Right atrium auricular region (tissue), 2 donors: ENCODE measurements around the gene SYCP2. TPM values are rescaled to one million over a fixed set of nuclear protein-coding genes. Genes with fewer than 3 reads are reported as not detected.

ENCODE experiments used
- DNase-seq: peaks from one replicate; pipeline ENCODE4 v3.0.0-alpha.2; 2019; ENCODE audit warnings: low spot score
- H3K27ac ChIP-seq, 2 donors: fragments of 200-600 bp; sonication (generic); 1 replicate in 1 of 2; 2 replicates in 1 of 2; pipeline ENCODE4 v1.5.1; 2016 to 2019
- H3K27me3 ChIP-seq, 2 donors: fragments of 200-600 bp; sonication (generic); one replicate each; pipeline versions ENCODE4 v1.5.1 to v1.6.0; 2017 to 2019
- H3K36me3 ChIP-seq: fragments of 200-600 bp; sonication (generic); one replicate; pipeline ENCODE4 v1.5.1; 2016
- H3K4me1 ChIP-seq, 2 donors: fragments of 200-600 bp; sonication (generic); one replicate each; pipeline versions ENCODE4 v1.5.1 to v1.6.0; 2017 to 2019
- H3K4me3 ChIP-seq, 2 donors: fragments of 200-600 bp; sonication (generic); 1 replicate in 1 of 2; 2 replicates in 1 of 2; pipeline ENCODE4 v1.5.1; 2017 to 2019; ENCODE audit warnings: mild to moderate bottlenecking in 1 of 2, moderate library complexity in 1 of 2
- H3K9me3 ChIP-seq, 2 donors: fragments of 200-600 bp; sonication (generic); one replicate each; pipeline ENCODE4 v1.5.1; 2019
- CTCF ChIP-seq, 2 donors: fragments of 200-600 bp; sonication (generic); IDR thresholded peaks; one replicate each; pipeline ENCODE4 v1.5.1; 2019; ENCODE audit warnings: antibody characterized with exemption in 2 of 2
- total RNA-seq, 2 donors: library from RNA; depleted of rRNA; stranded (reverse); fragments of >200 nt; gene quantifications; one replicate each; pipeline ENCODE4 v1.1.0, GENCODE V29; 2016

SYCP2 gene
- total RNA-seq, 2 donors from 2014 or later = 0.56 to 0.79 TPM

- no peak for DNase-seq
- Histone ChIP-seq H3K4me3 (no peak overlapping the region), H3K27ac (peak overlapping the region; percentile 64 to 66), H3K27me3 (no peaks in the 10 kb centered on the region), H3K4me1 (peaks cover 0 to 24% of the 10 kb centered on the region in 2 donors), H3K9me3 (no peaks in the 10 kb centered on the region), H3K36me3 (no peaks in the 10 kb centered on the region)
- no peak for TF ChIP-seq CTCF (IDR thresholded peaks at IDR 0.05)
Measured at GRCh38 chr20:59839400-59839799, 94.0 kb downstream of the SYCP2 start.

GRCh38 chr20:59837623-59838394 is 95.6 kb downstream of the SYCP2 start:
- H3K27ac ChIP-seq = no peak overlapping the region
- no peaks in the 10 kb centered on the region for H3K36me3 ChIP-seq
- peak overlapping the region in 1 of 2 donors; percentile 44 for H3K4me3 ChIP-seq
- no peaks in the 10 kb centered on the region for H3K9me3 ChIP-seq
- no peak for DNase-seq
- peaks cover 0 to 24% of the 10 kb centered on the region in 2 donors for H3K4me1 ChIP-seq
- no peak for TF ChIP-seq CTCF (IDR thresholded peaks at IDR 0.05)
- no peaks in the 10 kb centered on the region for H3K27me3 ChIP-seq

GRCh38 chr20:59836767-59837166 is 96.7 kb downstream of the SYCP2 start:
- H3K36me3 ChIP-seq = no peaks in the 10 kb centered on the region
- H3K4me1 ChIP-seq = peaks cover 0 to 28% of the 10 kb centered on the region in 2 donors
- DNase-seq = no peak
- H3K4me3 ChIP-seq = peak overlapping the region in 1 of 2 donors; percentile 44
- H3K27me3 ChIP-seq = no peaks in the 10 kb centered on the region
- no peak for TF ChIP-seq CTCF (IDR thresholded peaks at IDR 0.05)
- no peak overlapping the region for H3K27ac ChIP-seq
- H3K9me3 ChIP-seq = no peaks in the 10 kb centered on the region

GRCh38 chr20:59835448-59836395 is 97.7 kb downstream of the SYCP2 start:
- no peaks in the 10 kb centered on the region for H3K9me3 ChIP-seq
- H3K4me3 ChIP-seq = peak overlapping the region; percentile 16 to 44
- peak overlapping the region in 1 of 2 donors; percentile 54 for H3K27ac ChIP-seq
- H3K36me3 ChIP-seq = no peaks in the 10 kb centered on the region
- DNase-seq = no peak
- H3K27me3 ChIP-seq = no peaks in the 10 kb centered on the region
- no peak for TF ChIP-seq CTCF (IDR thresholded peaks at IDR 0.05)
- peaks cover 0 to 38% of the 10 kb centered on the region in 2 donors for H3K4me1 ChIP-seq

GRCh38 chr20:59835057-59835447 is 98.4 kb downstream of the SYCP2 start:
- Histone ChIP-seq H3K9me3 (no peaks in the 10 kb centered on the region), H3K27ac (no peak overlapping the region), H3K36me3 (no peaks in the 10 kb centered on the region), H3K4me3 (no peak overlapping the region), H3K4me1 (peaks cover 0 to 42% of the 10 kb centered on the region in 2 donors), H3K27me3 (no peaks in the 10 kb centered on the region)
- no peak for TF ChIP-seq CTCF (IDR thresholded peaks at IDR 0.05)
- DNase-seq = peak; percentile 49
